Spinal cord (tissue), 10 donors: ENCODE measurements around the gene UBXN11. TPM values are rescaled to one million over a fixed set of nuclear protein-coding genes. Genes with fewer than 3 reads are reported as not detected.

ENCODE experiments used
- DNase-seq, 6 donors: peaks; one replicate each; pipeline versions ENCODE4 v3.0.0 to v3.0.0-alpha.2; 2013 to 2015; ENCODE audit warnings: low spot score in 6 of 6, low read depth in 4 of 6
- H3K27ac ChIP-seq: one replicate; pipeline ENCODE4 v1.5.1; 2013; ENCODE audit warnings: low read depth, low read length, control low read depth
- H3K27me3 ChIP-seq: one replicate; pipeline ENCODE4 v1.6.1; 2013; ENCODE audit warnings: low read length; ENCODE audit not compliant: control insufficient read depth, insufficient read depth
- H3K36me3 ChIP-seq: one replicate; pipeline ENCODE4 v1.6.1; 2013; ENCODE audit warnings: low read length; ENCODE audit not compliant: control insufficient read depth, insufficient read depth
- H3K4me1 ChIP-seq: one replicate; pipeline ENCODE4 v1.6.1; 2013; ENCODE audit warnings: low read length; ENCODE audit not compliant: control insufficient read depth, insufficient read depth
- H3K4me3 ChIP-seq: one replicate; pipeline ENCODE4 v1.5.1; 2013; ENCODE audit warnings: low read depth, low read length, control low read depth
- H3K9me3 ChIP-seq: one replicate; pipeline ENCODE4 v1.6.1; 2013; ENCODE audit warnings: low read length; ENCODE audit not compliant: control insufficient read depth, insufficient read depth
- WGBS: methylation state at CpG from one replicate; pipeline ENCODE4 v1.1.5; 2013; ENCODE audit warnings: missing lambda C conversion rate; ENCODE audit not compliant: insufficient coverage; 5-methylcytosine and 5-hydroxymethylcytosine counted together
- polyA plus RNA-seq, 2 donors: library from polyadenylated mRNA; unstranded; fragments of 120-200 nt; gene quantifications; one replicate each; pipeline ENCODE4 v1.2.1, GENCODE V29; 2013; ENCODE audit not compliant: insufficient read length in 2 of 2
- total RNA-seq, 2 donors: library from RNA; depleted of rRNA in 1 of 2; stranded (reverse); fragments of 120-200 nt in 1 of 2; fragments of >200 nt in 1 of 2; gene quantifications; one replicate each; pipeline versions ENCODE4 v1.2.3 to v1.2.4, GENCODE V29; 2013 to 2014
- donor health status: healthy.

The UBXN11 gene
- total and polyA plus RNA-seq, 4 donors = 7.5 to 39.1 (median 28.0) TPM

DNA sequence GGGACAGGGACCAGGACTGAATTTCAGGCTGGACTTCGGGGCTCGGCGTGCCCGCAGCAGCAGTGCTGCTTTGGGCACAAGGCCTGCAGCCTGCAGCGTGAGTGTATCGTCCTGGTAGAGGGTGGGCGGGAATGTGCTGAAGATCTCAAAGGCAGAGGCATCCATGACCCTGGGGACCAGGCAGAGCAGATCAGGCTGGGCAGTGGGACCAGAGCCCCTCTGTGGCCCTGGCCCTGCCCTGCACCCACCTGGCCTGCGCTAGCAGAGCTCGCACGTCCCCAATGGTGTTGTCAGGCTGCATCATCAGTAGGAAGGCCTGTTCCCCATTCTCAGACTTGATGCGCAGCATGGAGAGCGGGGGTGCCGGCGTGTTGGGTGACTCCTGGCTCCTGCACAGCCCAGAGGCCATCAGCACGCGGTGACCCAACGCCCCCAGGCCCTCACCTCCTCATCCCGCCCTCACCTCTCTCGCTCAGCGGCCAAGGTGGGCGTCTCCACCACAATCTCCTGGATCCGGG, 24.0 kb downstream of the UBXN11 start:
- peak overlapping the region; percentile 61 for H3K27ac ChIP-seq
- no peaks in the 10 kb centered on the region for H3K9me3 ChIP-seq
- H3K4me1 ChIP-seq = peaks cover 52% of the 10 kb centered on the region
- 73% methylated on average over 19 of the region's 22 CpGs for WGBS
- no peaks in the 10 kb centered on the region for H3K27me3 ChIP-seq
- H3K4me3 ChIP-seq = no peak overlapping the region
- H3K36me3 ChIP-seq = peaks cover 56% of the 10 kb centered on the region
- no peak for DNase-seq

DNA sequence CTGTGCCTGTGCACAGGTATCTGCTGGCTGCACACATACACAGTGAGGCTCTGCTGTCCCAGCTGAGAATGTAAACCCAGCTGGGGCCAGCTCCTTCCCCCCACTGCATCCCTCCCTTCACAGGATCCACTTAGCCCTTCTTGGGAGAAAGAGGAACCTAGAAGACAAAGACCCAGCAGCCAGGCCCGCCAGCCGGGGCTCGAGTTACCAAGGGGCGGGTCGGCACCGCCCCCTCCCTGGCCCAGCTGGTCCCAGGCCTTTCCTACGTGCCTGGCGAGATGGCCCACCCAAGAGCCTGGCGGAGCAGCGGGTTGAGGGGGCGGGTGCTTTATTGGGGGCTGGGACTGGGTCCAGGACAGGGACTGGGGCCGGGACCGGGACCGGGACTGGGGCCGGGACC, 24.5 kb downstream of the UBXN11 start:
- Histone ChIP-seq H3K4me3 (no peak overlapping the region), H3K4me1 (peaks cover 52% of the 10 kb centered on the region), H3K9me3 (no peaks in the 10 kb centered on the region), H3K27me3 (no peaks in the 10 kb centered on the region), H3K27ac (peak overlapping the region; percentile 61), H3K36me3 (peaks cover 61% of the 10 kb centered on the region)
- WGBS = 10% methylated on average over 15 of the region's 15 CpGs
- DNase-seq = peak in 2 of 6 donors; percentile 35 to 45

DNA sequence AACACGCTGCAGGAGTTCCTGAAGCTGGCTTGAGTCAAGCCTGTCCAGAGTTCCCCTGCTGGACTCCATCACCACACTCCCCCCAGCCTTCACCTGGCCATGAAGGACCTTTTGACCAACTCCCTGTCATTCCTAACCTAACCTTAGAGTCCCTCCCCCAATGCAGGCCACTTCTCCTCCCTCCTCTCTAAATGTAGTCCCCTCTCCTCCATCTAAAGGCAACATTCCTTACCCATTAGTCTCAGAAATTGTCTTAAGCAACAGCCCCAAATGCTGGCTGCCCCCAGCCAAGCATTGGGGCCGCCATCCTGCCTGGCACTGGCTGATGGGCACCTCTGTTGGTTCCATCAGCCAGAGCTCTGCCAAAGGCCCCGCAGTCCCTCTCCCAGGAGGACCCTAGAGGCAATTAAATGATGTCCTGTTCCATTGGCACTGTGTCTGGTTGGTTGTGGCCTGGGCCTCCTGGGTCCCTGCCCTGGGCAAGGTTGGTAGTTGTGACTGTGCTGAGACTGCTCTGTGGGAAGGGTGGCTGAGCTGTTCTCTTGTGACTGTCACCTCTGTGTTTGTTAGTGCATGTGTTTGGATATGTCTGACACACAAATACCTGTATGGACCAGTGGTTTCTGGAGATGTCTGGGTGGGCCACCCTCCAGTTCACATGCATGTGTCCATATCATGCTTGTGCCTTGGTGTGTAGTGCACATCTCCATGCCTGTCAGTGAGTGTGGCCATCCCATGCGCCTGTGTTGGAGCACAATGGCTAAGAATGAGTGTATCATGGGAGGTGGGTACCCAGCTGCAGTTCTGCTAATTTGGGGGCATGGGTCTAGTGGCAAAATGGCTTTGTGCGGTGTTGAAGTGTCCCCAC, 25.1 kb downstream of the UBXN11 start:
- H3K4me1 ChIP-seq = peaks cover 55% of the 10 kb centered on the region
- WGBS = 82% methylated on average over 5 of the region's 5 CpGs
- peaks cover 65% of the 10 kb centered on the region for H3K36me3 ChIP-seq
- no peak overlapping the region for H3K4me3 ChIP-seq
- H3K27me3 ChIP-seq = no peaks in the 10 kb centered on the region
- DNase-seq = no peak
- H3K9me3 ChIP-seq = no peaks in the 10 kb centered on the region
- H3K27ac ChIP-seq = no peak overlapping the region

DNA sequence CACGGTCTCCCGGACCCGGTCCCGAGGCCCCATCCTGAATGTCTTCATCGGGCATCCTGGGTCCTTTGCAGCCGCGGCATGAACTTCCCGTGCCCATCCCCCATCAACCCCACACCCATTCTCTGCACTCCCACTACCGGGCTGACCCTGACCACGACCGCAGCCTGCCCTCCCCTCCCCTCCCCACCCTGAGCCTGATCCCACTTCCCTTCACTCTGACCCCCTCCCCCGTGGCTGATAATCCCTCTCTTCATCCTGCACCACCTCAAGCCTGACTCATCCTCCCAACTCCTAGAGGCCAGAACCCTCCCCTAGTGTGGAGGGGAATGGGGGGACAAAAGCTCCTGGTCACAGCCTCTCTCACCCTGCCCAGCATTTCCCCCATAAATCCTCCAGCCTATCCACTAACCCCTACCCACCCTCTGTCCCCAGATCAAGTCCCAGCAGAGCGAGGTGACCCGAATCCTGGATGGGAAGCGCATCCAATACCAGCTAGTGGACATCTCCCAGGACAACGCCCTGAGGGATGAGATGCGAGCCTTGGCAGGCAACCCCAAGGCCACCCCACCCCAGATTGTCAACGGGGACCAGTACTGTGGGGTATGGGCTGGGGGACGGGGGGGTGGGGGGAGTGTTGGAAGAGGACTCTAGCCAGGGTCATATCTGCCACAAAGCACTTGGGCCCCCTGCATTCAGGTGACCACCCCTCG, 25.9 kb downstream of the UBXN11 start:
- peak overlapping the region; percentile 94 for H3K27ac ChIP-seq
- DNase-seq = no peak
- H3K9me3 ChIP-seq = no peaks in the 10 kb centered on the region
- H3K4me3 ChIP-seq = peak overlapping the region; percentile 73
- peaks cover 62% of the 10 kb centered on the region for H3K4me1 ChIP-seq
- WGBS = 8% methylated on average over 12 of the region's 20 CpGs
- H3K27me3 ChIP-seq = no peaks in the 10 kb centered on the region
- peaks cover 63% of the 10 kb centered on the region for H3K36me3 ChIP-seq

- Histone ChIP-seq H3K27me3 (no peaks in the 10 kb centered on the region), H3K9me3 (no peaks in the 10 kb centered on the region), H3K4me3 (peak within 1 kb of the TSS; percentile 73), H3K36me3 (peaks cover 62% of the 10 kb centered on the region), H3K4me1 (peaks cover 57% of the 10 kb centered on the region), H3K27ac (peak within 1 kb of the TSS; percentile 94)
- under 1% methylated on average over 63 of the region's 66 CpGs for whole genome bisulfite sequencing
- peak; percentile 53 to 94 (median 71) for DNase-seq
Measured at GRCh38 chr1:26279456-26280332, 26.7 kb downstream of the UBXN11 start, which contains the start of gene SH3BGRL3. SH3BGRL3 (plus strand) TSS chr1:26280086; CDS start chr1:26280156, 70 bp downstream.

DNA sequence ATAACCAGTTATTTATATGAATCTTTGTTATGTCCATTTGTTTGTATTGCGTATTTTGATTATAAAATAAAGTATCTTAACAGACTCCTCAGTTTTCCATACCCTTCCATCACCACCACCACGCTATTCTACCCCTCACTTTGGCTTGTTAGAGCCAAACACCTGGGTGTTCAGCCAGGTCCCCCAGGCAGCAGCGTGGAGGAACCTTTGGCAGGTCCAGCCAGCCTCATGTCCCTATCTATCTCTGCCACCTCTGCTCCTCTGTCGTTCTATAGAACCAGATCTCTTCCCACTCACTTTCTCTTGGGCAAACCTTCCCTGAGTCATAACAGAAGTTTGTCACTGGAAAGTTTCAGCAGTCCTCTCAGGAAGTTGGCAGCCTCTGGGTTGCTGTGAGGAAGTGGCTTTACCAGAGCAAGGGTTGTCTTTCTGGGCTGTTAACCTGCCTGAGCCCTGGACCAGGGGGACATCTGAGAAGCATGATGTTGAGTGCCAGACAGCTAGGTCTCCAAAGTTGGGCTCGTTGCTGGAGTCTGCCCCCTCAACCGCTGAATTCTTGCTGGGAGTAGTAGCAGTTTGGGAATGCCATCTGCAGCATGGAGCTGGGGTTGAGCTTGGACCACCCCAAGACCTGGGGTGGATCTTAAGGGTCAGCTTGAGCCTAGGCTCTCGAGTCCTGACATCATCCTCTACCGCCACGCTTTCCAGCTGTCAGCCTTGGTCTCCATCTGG, 27.5 kb downstream of the UBXN11 start:
- H3K9me3 ChIP-seq = no peaks in the 10 kb centered on the region
- H3K4me1 ChIP-seq = peaks cover 57% of the 10 kb centered on the region
- 76% methylated on average over 5 of the region's 9 CpGs for WGBS
- H3K4me3 ChIP-seq = peak overlapping the region; percentile 73
- peaks cover 55% of the 10 kb centered on the region for H3K36me3 ChIP-seq
- H3K27ac ChIP-seq = peak overlapping the region; percentile 94
- no peaks in the 10 kb centered on the region for H3K27me3 ChIP-seq
- no peak for DNase-seq

DNA sequence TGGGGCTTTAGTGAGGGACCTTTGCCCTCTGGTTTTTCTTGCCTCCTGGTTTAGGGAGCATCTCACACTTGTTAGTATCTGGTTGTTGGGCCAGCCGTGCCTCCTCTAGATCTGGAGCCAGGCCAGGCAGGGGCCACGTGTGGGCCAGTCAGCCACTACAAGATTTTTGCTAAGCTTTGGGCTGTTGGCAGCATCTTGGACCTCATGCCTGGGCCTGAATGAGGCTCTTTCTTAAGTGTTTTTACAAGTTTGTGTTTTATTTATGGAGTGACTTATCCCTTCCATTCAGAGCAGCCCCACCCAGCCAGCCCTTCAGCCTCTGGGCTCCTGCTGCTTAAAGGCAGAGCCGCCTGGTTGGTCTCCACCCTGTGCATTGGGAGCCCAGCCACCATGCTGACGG, 28.1 kb downstream of the UBXN11 start:
- DNase-seq = peak in 1 of 6 donors; percentile 57
- peaks cover 50% of the 10 kb centered on the region for H3K36me3 ChIP-seq
- H3K27ac ChIP-seq = peak overlapping the region; percentile 94
- H3K27me3 ChIP-seq = no peaks in the 10 kb centered on the region
- peaks cover 57% of the 10 kb centered on the region for H3K4me1 ChIP-seq
- WGBS = 40% methylated on average over 2 of the region's 4 CpGs
- no peaks in the 10 kb centered on the region for H3K9me3 ChIP-seq
- no peak overlapping the region for H3K4me3 ChIP-seq

GRCh38 chr1:26277719-26278118, 28.7 kb downstream of the UBXN11 start:
- peak overlapping the region; percentile 94 for H3K27ac ChIP-seq

More at GRCh38 chr1:26277719-26278118, 28.7 kb downstream of the UBXN11 start:
- no peak for DNase-seq
- Histone ChIP-seq H3K9me3 (no peaks in the 10 kb centered on the region), H3K27me3 (no peaks in the 10 kb centered on the region), H3K36me3 (peaks cover 49% of the 10 kb centered on the region), H3K4me3 (no peak overlapping the region), H3K4me1 (peaks cover 56% of the 10 kb centered on the region)
- no CpG with 5 or more reads among the region's 1 CpG for WGBS
